Caco-2 (cell line): ENCODE data around the gene SSC4D. TPM values are rescaled to one million over a fixed set of nuclear protein-coding genes. Genes with fewer than 3 reads are reported as not detected.
A peak's percentile ranks its signal among the peaks of the same experiment; 100 is the strongest.

Source experiments
- BruUV-seq: library from RNA; stranded (reverse); fragments of 400-500 nt; replicated peaks from 2 replicates; lab custom pipeline; 2021; lab: Mats Ljungman, UMichigan
- CTCF ChIA-PET: fragments of 300-600 bp; sonication (Branson Sonifier 250); formaldehyde crosslinking; loops from one replicate; lab custom pipeline; 2022; ENCODE audit warnings: antibody characterized with exemption; lab: Charles Lee
- POLR2A ChIA-PET: fragments of 300-600 bp; sonication (Branson Sonifier 250); formaldehyde crosslinking; loops from one replicate; lab custom pipeline; 2022; ENCODE audit warnings: antibody characterized with exemption; lab: Charles Lee
- DNase-seq, 2 experiments: peaks; one replicate each; pipeline versions ENCODE4 v3.0.0 to v3.0.0-alpha.2; 2020 to 2022
- H3K27me3 ChIP-seq: replicated peaks from 2 replicates; pipeline ENCODE4 v1.6.0; 2011; ENCODE audit warnings: low read length; ENCODE audit not compliant: control insufficient read depth, insufficient read depth
- H3K36me3 ChIP-seq: 2 replicates; pipeline ENCODE4 v1.5.1; 2011; ENCODE audit warnings: low read length; ENCODE audit not compliant: control insufficient read depth, insufficient read depth
- H3K4me1 ChIP-seq: fragments of 250-450 bp; sonication (Bioruptor Pico); 2 replicates; pipeline ENCODE4 v1.5.1; 2020; ENCODE audit warnings: mild to moderate bottlenecking
- H3K4me3 ChIP-seq: 2 replicates; pipeline ENCODE4 v1.5.1; 2011; ENCODE audit warnings: low read depth, mild to moderate bottlenecking, control low read depth, low read length
- H3K9me3 ChIP-seq: fragments of 250-450 bp; sonication (Bioruptor Pico); 2 replicates; pipeline ENCODE4 v1.5.1; 2020; ENCODE audit warnings: mild to moderate bottlenecking, moderate library complexity
- H3K27ac Mint-ChIP-seq: one replicate; pipeline ENCODE4 v1.8.0; 2022; ENCODE audit warnings: mixed read lengths; ENCODE audit not compliant: unreplicated experiment
- H3K27me3 Mint-ChIP-seq: one replicate; pipeline ENCODE4 v1.8.0; 2022; ENCODE audit warnings: mixed read lengths; ENCODE audit not compliant: insufficient read depth, unreplicated experiment
- H3K36me3 Mint-ChIP-seq: one replicate; pipeline ENCODE4 v1.8.0; 2022; ENCODE audit warnings: mild to moderate bottlenecking, mixed read lengths; ENCODE audit not compliant: insufficient read depth, unreplicated experiment
- H3K4me1 Mint-ChIP-seq: one replicate; pipeline ENCODE4 v1.8.0; 2022; ENCODE audit warnings: low read depth, mixed read lengths; ENCODE audit not compliant: unreplicated experiment
- H3K4me3 Mint-ChIP-seq: one replicate; pipeline ENCODE4 v1.8.0; 2022; ENCODE audit warnings: mild to moderate bottlenecking, moderate library complexity, mixed read lengths; ENCODE audit not compliant: unreplicated experiment
- H3K9me3 Mint-ChIP-seq: one replicate; pipeline ENCODE4 v1.8.0; 2022; ENCODE audit warnings: mixed read lengths; ENCODE audit not compliant: unreplicated experiment
- intact Hi-C: fragments of 100-400 bp; cut with micrococcal nuclease; formaldehyde crosslinking; loops from one replicate; pipeline ENCODE4 v1.10.0; 2022; ENCODE audit not compliant: unreplicated experiment
- total RNA-seq: library from RNA; stranded (reverse); gene quantifications from 2 replicates; pipeline ENCODE4 v1.2.3, GENCODE V29; 2022
- TF ChIP-seq, protein P1 (sequence below), 2 experiments: fragments of 200-600 bp in 1 of 2; IDR thresholded peaks; 1 replicate in 1 of 2; 2 replicates in 1 of 2; pipeline versions ENCODE4 v1.5.1 to v1.8.0; 2011 to 2022; ENCODE audit warnings: antibody characterized with exemption in 1 of 2, control low read depth in 1 of 2, inconsistent platforms in 1 of 2, low read depth in 1 of 2, low read length in 1 of 2, mild to moderate bottlenecking in 1 of 2, moderate library complexity in 1 of 2; ENCODE audit not compliant: insufficient read depth in 1 of 2, severe bottlenecking in 1 of 2, unreplicated experiment in 1 of 2

The SSC4D gene
- total RNA-seq, 1 experiment from 2014 or later = 1.6 TPM

DNA sequence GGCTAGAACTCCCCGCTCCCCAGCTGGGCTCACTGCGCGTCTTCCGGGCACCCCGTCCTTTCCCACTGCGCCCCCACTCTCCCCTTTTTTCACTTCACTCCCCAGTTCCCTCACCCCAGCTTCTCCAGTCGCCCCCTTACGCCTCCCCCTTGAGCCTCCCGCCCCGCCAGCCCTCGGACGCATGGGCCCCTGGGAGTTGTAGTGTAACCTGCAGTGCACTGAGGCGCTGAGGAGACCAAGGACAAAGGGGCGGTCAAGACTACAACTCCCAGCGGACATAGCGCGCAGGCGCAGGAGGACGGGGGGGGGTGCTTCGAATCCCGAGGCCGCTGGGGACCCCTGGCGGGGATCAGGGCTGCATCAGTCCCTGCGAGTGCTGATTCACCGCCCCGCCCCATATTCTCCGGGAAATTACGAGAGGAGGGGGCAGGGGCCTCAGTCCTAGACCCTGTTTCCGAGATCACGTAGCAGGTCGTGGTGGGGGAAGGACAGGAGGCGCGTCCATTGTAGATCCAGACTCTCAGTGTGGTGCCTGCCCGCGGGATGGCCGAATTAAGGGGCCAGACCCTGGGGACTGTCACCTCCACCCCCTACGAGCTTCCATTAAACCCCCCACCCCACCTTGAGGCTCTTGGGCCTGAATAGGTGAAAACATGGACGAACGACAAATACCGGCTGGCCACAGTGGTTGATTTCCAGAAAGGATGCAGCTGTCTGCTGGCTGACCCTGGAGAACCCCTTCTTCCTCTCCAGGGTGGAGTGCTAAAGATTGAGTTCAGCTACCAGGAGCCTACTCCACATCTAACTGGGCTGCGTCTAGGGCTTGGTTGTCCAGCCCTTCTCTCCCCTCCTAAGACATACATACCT, 50.2 kb downstream of the SSC4D start:
- peak overlapping the region; percentile 87 for H3K4me3 Mint-ChIP-seq
- peak overlapping the region; percentile 89 for H3K27ac Mint-ChIP-seq
- TSS peak; percentile 99 for BruUV-seq
- no peaks in the 10 kb centered on the region for H3K27me3 ChIP-seq
- TF ChIP-seq, protein P1, sequence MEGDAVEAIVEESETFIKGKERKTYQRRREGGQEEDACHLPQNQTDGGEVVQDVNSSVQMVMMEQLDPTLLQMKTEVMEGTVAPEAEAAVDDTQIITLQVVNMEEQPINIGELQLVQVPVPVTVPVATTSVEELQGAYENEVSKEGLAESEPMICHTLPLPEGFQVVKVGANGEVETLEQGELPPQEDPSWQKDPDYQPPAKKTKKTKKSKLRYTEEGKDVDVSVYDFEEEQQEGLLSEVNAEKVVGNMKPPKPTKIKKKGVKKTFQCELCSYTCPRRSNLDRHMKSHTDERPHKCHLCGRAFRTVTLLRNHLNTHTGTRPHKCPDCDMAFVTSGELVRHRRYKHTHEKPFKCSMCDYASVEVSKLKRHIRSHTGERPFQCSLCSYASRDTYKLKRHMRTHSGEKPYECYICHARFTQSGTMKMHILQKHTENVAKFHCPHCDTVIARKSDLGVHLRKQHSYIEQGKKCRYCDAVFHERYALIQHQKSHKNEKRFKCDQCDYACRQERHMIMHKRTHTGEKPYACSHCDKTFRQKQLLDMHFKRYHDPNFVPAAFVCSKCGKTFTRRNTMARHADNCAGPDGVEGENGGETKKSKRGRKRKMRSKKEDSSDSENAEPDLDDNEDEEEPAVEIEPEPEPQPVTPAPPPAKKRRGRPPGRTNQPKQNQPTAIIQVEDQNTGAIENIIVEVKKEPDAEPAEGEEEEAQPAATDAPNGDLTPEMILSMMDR (IDR thresholded peaks at IDR 0.05; ENCODE audit: insufficient read depth in 1 of 2, low read depth in 1 of 2, low read length in 1 of 2, severe bottlenecking in 1 of 2, unreplicated experiment in 1 of 2) = peak; percentile 84 to 87
- peaks cover 19% of the 10 kb centered on the region for H3K4me1 ChIP-seq
- POLR2A ChIA-PET = interaction anchor here (0.5 to 0.6 kb wide), 5 partner anchors 38 to 192 kb away, joined by 3 to 9 read pairs (median 3); no protein-coding TSS in a partner anchor
- intact Hi-C loops = loop anchor here (2.0 to 5.0 kb wide), 3 partner anchors 33 to 67 kb away; no protein-coding TSS in a partner anchor
- CTCF ChIA-PET = interaction anchor here (0.5 to 1.5 kb wide), 9 partner anchors 10 to 181 kb away, joined by 3 to 6 read pairs (median 4); no protein-coding TSS in a partner anchor
- H3K9me3 Mint-ChIP-seq = no peaks in the 10 kb centered on the region
- H3K36me3 Mint-ChIP-seq = peaks cover 51% of the 10 kb centered on the region
- peak; percentile 99 for DNase-seq
- no peaks in the 10 kb centered on the region for H3K27me3 Mint-ChIP-seq
- H3K9me3 ChIP-seq = no peaks in the 10 kb centered on the region
- H3K36me3 ChIP-seq = no peaks in the 10 kb centered on the region
- H3K4me1 Mint-ChIP-seq = peaks cover under 1% of the 10 kb centered on the region
- H3K4me3 ChIP-seq = peak overlapping the region; percentile 91

DNA sequence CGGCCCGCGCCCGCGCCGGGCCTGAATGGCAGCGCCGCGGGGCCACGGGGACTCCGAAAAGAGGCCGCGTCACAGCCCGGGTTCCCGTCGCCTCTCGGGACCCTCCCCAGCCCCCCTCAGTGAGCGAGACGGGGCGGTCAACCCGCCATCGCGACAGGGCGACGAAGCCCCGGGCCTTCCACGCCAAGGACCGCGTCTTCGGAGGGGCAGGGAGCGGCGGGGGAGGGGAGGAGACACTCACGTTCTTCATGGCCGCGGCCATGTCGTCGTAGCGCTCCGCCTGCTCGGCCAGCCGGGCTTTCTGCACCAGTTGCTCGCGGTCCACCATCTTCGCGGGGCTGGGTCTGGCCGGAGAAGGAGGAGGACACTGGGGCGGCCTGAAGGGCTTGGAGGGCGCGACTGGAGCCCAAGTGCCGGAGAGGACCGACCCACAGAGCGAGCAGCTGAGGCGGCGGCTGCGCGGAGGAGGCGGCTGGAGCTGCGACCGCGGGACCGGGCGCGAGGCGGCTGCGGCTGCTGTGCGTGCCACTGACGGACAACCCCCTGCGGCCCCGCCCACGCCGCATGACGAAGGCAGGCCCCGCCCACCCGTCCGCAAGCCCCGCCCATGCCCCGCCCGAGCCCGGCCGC, 50.9 kb downstream of the SSC4D start, which contains the start of gene YWHAG:
Gene YWHAG, minus strand, starts transcription at position 511 of the 630 bp plus-strand sequence. Its CDS starts 183 bp downstream, at position 328.
- ChIA-PET CTCF (interaction anchor here (0.5 to 1.5 kb wide), 8 partner anchors 10 to 181 kb away, joined by 3 to 5 read pairs (median 4); no protein-coding TSS in a partner anchor), POLR2A (interaction anchor here (0.5 to 0.7 kb wide), 6 partner anchors 41 to 1199 kb away, joined by 3 to 9 read pairs (median 3); no protein-coding TSS in a partner anchor)
- H3K4me3 ChIP-seq = peak within 1 kb of the TSS; percentile 91
- H3K4me3 Mint-ChIP-seq = peak within 1 kb of the TSS; percentile 87
- H3K4me1 ChIP-seq = peaks cover 17% of the 10 kb centered on the region
- no peaks in the 10 kb centered on the region for H3K27me3 ChIP-seq
- DNase-seq = peak; percentile 87 to 91
- BruUV-seq = no TSS peak
- no peaks in the 10 kb centered on the region for H3K4me1 Mint-ChIP-seq
- H3K36me3 Mint-ChIP-seq = peaks cover 59% of the 10 kb centered on the region
- intact Hi-C loops = loop anchor here (2.0 to 5.0 kb wide), 3 partner anchors 34 to 66 kb away; no protein-coding TSS in a partner anchor
- no peaks in the 10 kb centered on the region for H3K9me3 ChIP-seq
- no peaks in the 10 kb centered on the region for H3K9me3 Mint-ChIP-seq
- H3K27ac Mint-ChIP-seq = peak within 1 kb of the TSS; percentile 89
- H3K27me3 Mint-ChIP-seq = no peaks in the 10 kb centered on the region
- H3K36me3 ChIP-seq = no peaks in the 10 kb centered on the region; the same call in 1 of the 2 replicates
- TF ChIP-seq, protein P1 (IDR thresholded peaks at IDR 0.05; ENCODE audit: insufficient read depth in 1 of 2, low read depth in 1 of 2, low read length in 1 of 2, severe bottlenecking in 1 of 2, unreplicated experiment in 1 of 2) = no peak
